ENCODE measurements around the gene SIRT6. TPM values are rescaled to one million over a fixed set of nuclear protein-coding genes. Genes with fewer than 3 reads are reported as not detected.
"Not testable (repeated sequence)": the region's sequence is repeated elsewhere in the genome, so short reads cannot be mapped to it uniquely, and the experiment has no call there.

SIRT6 gene
- total RNA-seq, 4 donors from 2014 or later, result 10.0 to 35.0 (median 27.1) TPM

GRCh38 chr19:4171676-4172075 lies 10.7 kb downstream of the SIRT6 start:
- Histone ChIP-seq H3K36me3 (peaks cover 0 to 27% of the 10 kb centered on the region in 2 donors), H3K9me3 (no peaks in the 10 kb centered on the region), H3K4me3 (no peak overlapping the region), H3K4me1 (peaks cover 0 to 10% (median 0%) of the 10 kb centered on the region in 3 donors), H3K27me3 (peaks cover 52% of the 10 kb centered on the region), H3K27ac (no peak overlapping the region)
- WGBS, 2 donors (ENCODE audit: low coverage in 1 of 2), result 43 to 100% methylated on average over 1 to 7 of the region's 22 CpGs
- ATAC-seq, result no peak
- TF ChIP-seq POLR2A (IDR thresholded peaks at IDR 0.05) (no peak), EP300 (IDR thresholded peaks at IDR 0.05) (no peak), CTCF (IDR thresholded peaks at IDR 0.05) (no peak), POLR2AphosphoS5 (IDR thresholded peaks at IDR 0.05) (no peak)

- no peaks in the 10 kb centered on the region for H3K4me1 ChIP-seq
- no peak overlapping the region for H3K4me3 ChIP-seq
- no peaks in the 10 kb centered on the region for H3K9me3 ChIP-seq
- ATAC-seq, result no peak
- no peak for TF ChIP-seq POLR2A (IDR thresholded peaks at IDR 0.05)
- TF ChIP-seq EP300 (IDR thresholded peaks at IDR 0.05), result no peak
- no peak for TF ChIP-seq CTCF (IDR thresholded peaks at IDR 0.05)
- no peak for TF ChIP-seq POLR2AphosphoS5 (IDR thresholded peaks at IDR 0.05)
- H3K36me3 ChIP-seq, result no peaks in the 10 kb centered on the region
- 57 to 75% methylated on average over 3 to 8 of the region's 11 CpGs for WGBS, 2 donors (ENCODE audit: low coverage in 1 of 2)
- H3K27me3 ChIP-seq, result peaks cover 62% of the 10 kb centered on the region
- H3K27ac ChIP-seq, result no peak overlapping the region
Observed at GRCh38 chr19:4164262-4164661, 18.1 kb downstream of the SIRT6 start.

- Histone ChIP-seq H3K9me3 (no peaks in the 10 kb centered on the region), H3K4me1 (no peaks in the 10 kb centered on the region), H3K27me3 (peaks cover 54% of the 10 kb centered on the region), H3K4me3 (no peak overlapping the region), H3K27ac (no peak overlapping the region), H3K36me3 (no peaks in the 10 kb centered on the region)
- ATAC-seq, result no peak
- TF ChIP-seq EP300 (IDR thresholded peaks at IDR 0.05) (no peak), CTCF (IDR thresholded peaks at IDR 0.05) (no peak), POLR2AphosphoS5 (IDR thresholded peaks at IDR 0.05) (no peak), POLR2A (IDR thresholded peaks at IDR 0.05) (no peak)
- WGBS, 2 donors (ENCODE audit: low coverage in 1 of 2), result 64 to 68% methylated on average over 6 to 7 of the region's 7 CpGs
Observed at GRCh38 chr19:4161415-4162077, 20.8 kb downstream of the SIRT6 start.

- ATAC-seq, H3K9me3 ChIP-seq, H3K36me3 ChIP-seq, H3K4me3 ChIP-seq, H3K4me1 ChIP-seq, H3K27ac ChIP-seq: not testable (repeated sequence)
- H3K27me3 ChIP-seq, result peaks cover 52% of the 10 kb centered on the region
- WGBS, 2 donors (ENCODE audit: low coverage in 1 of 2), result 40% methylated on average over 1 of the region's 8 CpGs; no CpG with 5 or more reads in 1 of the 2 donors
Observed at GRCh38 chr19:4157971-4158370, 24.4 kb downstream of the SIRT6 start.

GRCh38 chr19:4157164-4157563 lies 25.2 kb downstream of the SIRT6 start:
- Histone ChIP-seq H3K9me3 (no peaks in the 10 kb centered on the region), H3K27me3 (peaks cover 59% of the 10 kb centered on the region), H3K4me1 (no peaks in the 10 kb centered on the region), H3K4me3 (no peak overlapping the region), H3K27ac (no peak overlapping the region), H3K36me3 (no peaks in the 10 kb centered on the region)
- no peak for ATAC-seq
- WGBS, 2 donors (ENCODE audit: low coverage in 1 of 2), result 76% methylated on average over 4 of the region's 6 CpGs; no CpG with 5 or more reads in 1 of the 2 donors
- no peak for TF ChIP-seq POLR2AphosphoS5 (IDR thresholded peaks at IDR 0.05)
- no peak for TF ChIP-seq POLR2A (IDR thresholded peaks at IDR 0.05)
- TF ChIP-seq EP300 (IDR thresholded peaks at IDR 0.05), result no peak
- no peak for TF ChIP-seq CTCF (IDR thresholded peaks at IDR 0.05)

Data from gastroesophageal sphincter (tissue), 4 donors.